Measurements from ENCODE around the gene RSPH4A.

The RSPH4A gene

GRCh38 chr6:116666869-116667268, 50.6 kb downstream of the RSPH4A start:
- H3K9me2 ChIP-seq (replicated peaks; ENCODE audit: control insufficient read depth, low read length), result no peaks in the 10 kb centered on the region
- H3F3A ChIP-seq (ENCODE audit: control insufficient read depth, insufficient read depth), result no peaks in the 10 kb centered on the region
- H3K27ac ChIP-seq (ENCODE audit: low read depth, low read length), result no peak overlapping the region
- H3K27me3 ChIP-seq (ENCODE audit: control insufficient read depth, low read length), result peaks cover 4% of the 10 kb centered on the region; the same call in 1 of the 2 replicates
- peak overlapping the region; percentile 72 for H3K4me2 ChIP-seq (ENCODE audit: low read length)
- TF ChIP-seq EZH2phosphoT487 (IDR thresholded peaks at IDR 0.05; ENCODE audit: borderline replicate concordance, low read length) (no peak), CTCF (IDR thresholded peaks at IDR 0.05; ENCODE audit: low read depth, low read length, poor library complexity, severe bottlenecking) (no peak)
- peaks cover 25% of the 10 kb centered on the region for H3K4me1 ChIP-seq (ENCODE audit: control insufficient read depth, low read length)
- H3K9me3 ChIP-seq (ENCODE audit: control insufficient read depth, insufficient read depth, low read length), result no peaks in the 10 kb centered on the region
- H3K4me3 ChIP-seq (ENCODE audit: low read length), result peak overlapping the region; percentile 56
- H4K20me1 ChIP-seq (ENCODE audit: control insufficient read depth, insufficient read depth, low read depth, low read length), result peaks cover 14% of the 10 kb centered on the region
- H3K36me3 ChIP-seq (ENCODE audit: control insufficient read depth, low read length), result peaks cover 29% of the 10 kb centered on the region
- peaks cover 67% of the 10 kb centered on the region for H3K79me2 ChIP-seq (ENCODE audit: control insufficient read depth, low read length)

GRCh38 chr6:116667623-116668022, 51.3 kb downstream of the RSPH4A start:
- Histone ChIP-seq H3K4me3 (ENCODE audit: low read length) (peak overlapping the region; percentile 94), H3F3A (ENCODE audit: control insufficient read depth, insufficient read depth) (no peaks in the 10 kb centered on the region), H3K9me3 (ENCODE audit: control insufficient read depth, insufficient read depth, low read length) (no peaks in the 10 kb centered on the region), H3K79me2 (ENCODE audit: control insufficient read depth, low read length) (peaks cover 60% of the 10 kb centered on the region), H3K27ac (ENCODE audit: low read depth, low read length) (no peak overlapping the region), H3K27me3 (ENCODE audit: control insufficient read depth, low read length) (peaks cover 7% of the 10 kb centered on the region; the same call in 1 of the 2 replicates), H3K4me2 (ENCODE audit: low read length) (peak overlapping the region; percentile 72), H3K36me3 (ENCODE audit: control insufficient read depth, low read length) (peaks cover 27% of the 10 kb centered on the region), H4K20me1 (ENCODE audit: control insufficient read depth, insufficient read depth, low read depth, low read length) (peaks cover 14% of the 10 kb centered on the region), H3K9me2 (replicated peaks; ENCODE audit: control insufficient read depth, low read length) (no peaks in the 10 kb centered on the region), H3K4me1 (ENCODE audit: control insufficient read depth, low read length) (peaks cover 25% of the 10 kb centered on the region)
- no peak for TF ChIP-seq EZH2phosphoT487 (IDR thresholded peaks at IDR 0.05; ENCODE audit: borderline replicate concordance, low read length)
- TF ChIP-seq CTCF (IDR thresholded peaks at IDR 0.05; ENCODE audit: low read depth, low read length, poor library complexity, severe bottlenecking), result no peak

DNA sequence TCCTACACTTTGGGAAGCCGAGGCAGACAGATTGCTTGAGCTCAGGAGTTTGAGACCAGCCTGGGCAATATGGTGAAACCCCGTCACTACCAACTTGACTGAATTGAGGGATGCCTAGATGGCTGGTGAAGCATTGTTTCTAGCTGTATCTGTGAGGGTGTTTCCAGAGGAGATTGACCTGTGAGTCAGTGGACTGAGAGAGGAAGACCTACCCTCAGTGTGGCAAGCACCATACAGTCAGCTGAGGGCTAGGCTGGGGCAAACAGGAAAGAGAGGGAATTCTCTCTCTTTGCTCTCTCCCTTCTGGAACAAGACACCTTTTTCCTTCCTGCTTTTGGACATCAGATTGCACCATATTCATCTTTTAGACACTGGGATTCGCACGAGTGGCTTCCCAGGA, 56.0 kb downstream of the RSPH4A start:
- Histone ChIP-seq H4K20me1 (ENCODE audit: control insufficient read depth, insufficient read depth, low read depth, low read length) (0 out of 2 replicates have a peak, but pooled peaks cover 4% of the 10 kb centered on the region), H3K9me3 (ENCODE audit: control insufficient read depth, insufficient read depth, low read length) (no peaks in the 10 kb centered on the region), H3K4me2 (ENCODE audit: low read length) (no peak overlapping the region), H3F3A (ENCODE audit: control insufficient read depth, insufficient read depth) (no peaks in the 10 kb centered on the region), H3K27me3 (ENCODE audit: control insufficient read depth, low read length) (peaks cover 13% of the 10 kb centered on the region; the same call in 1 of the 2 replicates), H3K27ac (ENCODE audit: low read depth, low read length) (no peak overlapping the region), H3K79me2 (ENCODE audit: control insufficient read depth, low read length) (peaks cover 13% of the 10 kb centered on the region), H3K4me3 (ENCODE audit: low read length) (no peak overlapping the region), H3K36me3 (ENCODE audit: control insufficient read depth, low read length) (peaks cover 3% of the 10 kb centered on the region; the same call in 1 of the 2 replicates), H3K9me2 (replicated peaks; ENCODE audit: control insufficient read depth, low read length) (no peaks in the 10 kb centered on the region), H3K4me1 (ENCODE audit: control insufficient read depth, low read length) (peaks cover 4% of the 10 kb centered on the region)
- TF ChIP-seq EZH2phosphoT487 (IDR thresholded peaks at IDR 0.05; ENCODE audit: borderline replicate concordance, low read length) (no peak), CTCF (IDR thresholded peaks at IDR 0.05; ENCODE audit: low read depth, low read length, poor library complexity, severe bottlenecking) (no peak)
